Activated CD4-positive, alpha-beta T cell treated with anti-CD3 and anti-CD28 coated beads, Interleukin-2, Interleukin-6, amounts not matched to agents 100 ng/mL and 50 ng/mL, durations not matched to agents 16 hours and 8 hours (primary cell): ENCODE results near the gene NELFA.

Source experiments
- DNase-seq: peaks from one replicate; pipeline ENCODE4 v3.0.0-alpha.2; 2020

NELFA gene

DNA sequence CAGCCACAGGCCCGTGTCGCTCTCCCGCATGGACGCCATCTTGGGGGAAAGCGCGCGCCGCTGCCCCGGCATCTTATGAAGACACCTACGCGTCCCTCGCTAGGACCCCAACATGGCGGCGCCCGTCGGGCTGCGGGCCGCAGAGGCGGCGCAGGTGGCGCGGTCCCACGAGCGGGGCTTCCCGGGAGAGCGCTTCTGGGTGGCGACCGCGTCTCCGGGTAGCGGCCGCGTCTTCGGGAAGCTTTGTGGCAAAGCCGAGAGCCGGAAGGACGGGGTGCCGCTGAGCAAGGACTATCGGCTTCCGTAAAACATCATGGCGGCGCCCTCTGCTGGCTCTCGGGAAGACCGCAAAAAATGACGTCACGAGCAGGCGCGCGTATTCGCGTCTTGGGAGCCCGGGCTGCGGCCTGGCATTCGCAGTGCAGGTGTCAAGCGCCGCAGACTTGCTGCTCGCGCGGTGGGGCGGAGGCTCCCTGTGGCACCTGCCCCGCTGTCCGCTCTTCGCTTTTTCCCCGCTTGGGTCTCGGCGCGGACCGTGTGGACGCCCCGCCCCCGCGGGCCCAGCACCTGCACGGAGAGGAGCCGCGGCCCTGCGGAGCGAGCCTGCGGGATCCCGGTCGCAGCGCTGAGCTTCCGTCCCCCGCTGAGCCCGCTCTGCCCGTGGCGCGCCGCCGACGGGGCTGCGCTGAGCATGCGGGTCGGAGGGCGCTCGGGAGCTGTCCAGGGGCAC, at the start of gene NELFA:
Gene NELFA, minus strand, starts transcription at position 54 of the 730 bp plus-strand sequence. Its CDS starts 15 bp downstream, at position 39.
- peak; percentile 96 for DNase-seq

GRCh38 chr4:2057382-2058065, 48.8 kb upstream of the NELFA start:
- DNase-seq = no peak

DNA sequence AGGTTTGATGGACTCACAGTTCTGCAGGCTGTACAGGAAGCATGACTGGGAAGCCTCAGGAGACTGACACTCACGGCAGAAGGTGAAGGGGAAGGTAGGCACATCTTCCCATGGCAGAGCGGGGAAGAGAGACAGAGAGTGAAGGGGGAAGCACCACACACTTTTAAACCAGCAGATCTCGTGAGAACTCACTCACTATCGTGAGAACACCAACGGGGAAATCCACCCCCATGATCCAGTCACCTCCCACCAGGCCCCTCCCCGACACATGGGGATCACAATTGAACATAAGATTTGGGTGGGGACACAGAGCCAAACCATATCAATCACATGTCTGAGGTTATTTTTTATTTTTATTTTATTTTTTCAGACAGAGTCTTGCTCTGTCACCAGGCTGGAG, 45.4 kb upstream of the NELFA start:
- DNase-seq = no peak

- no peak for DNase-seq
These were observed 42.3 kb upstream of the NELFA start for GRCh38 chr4:2051086-2051485.

- no peak for DNase-seq
These were observed 41.0 kb upstream of the NELFA start for GRCh38 chr4:2049811-2050210.

- DNase-seq = no peak
These were observed 40.6 kb upstream of the NELFA start for GRCh38 chr4:2049381-2049780.

GRCh38 chr4:2048831-2049230, 40.1 kb upstream of the NELFA start:
- no peak for DNase-seq

- DNase-seq = no peak
These were observed 39.2 kb upstream of the NELFA start for GRCh38 chr4:2047781-2048581.

GRCh38 chr4:2047031-2047660, 38.4 kb upstream of the NELFA start:
- no peak for DNase-seq

DNA sequence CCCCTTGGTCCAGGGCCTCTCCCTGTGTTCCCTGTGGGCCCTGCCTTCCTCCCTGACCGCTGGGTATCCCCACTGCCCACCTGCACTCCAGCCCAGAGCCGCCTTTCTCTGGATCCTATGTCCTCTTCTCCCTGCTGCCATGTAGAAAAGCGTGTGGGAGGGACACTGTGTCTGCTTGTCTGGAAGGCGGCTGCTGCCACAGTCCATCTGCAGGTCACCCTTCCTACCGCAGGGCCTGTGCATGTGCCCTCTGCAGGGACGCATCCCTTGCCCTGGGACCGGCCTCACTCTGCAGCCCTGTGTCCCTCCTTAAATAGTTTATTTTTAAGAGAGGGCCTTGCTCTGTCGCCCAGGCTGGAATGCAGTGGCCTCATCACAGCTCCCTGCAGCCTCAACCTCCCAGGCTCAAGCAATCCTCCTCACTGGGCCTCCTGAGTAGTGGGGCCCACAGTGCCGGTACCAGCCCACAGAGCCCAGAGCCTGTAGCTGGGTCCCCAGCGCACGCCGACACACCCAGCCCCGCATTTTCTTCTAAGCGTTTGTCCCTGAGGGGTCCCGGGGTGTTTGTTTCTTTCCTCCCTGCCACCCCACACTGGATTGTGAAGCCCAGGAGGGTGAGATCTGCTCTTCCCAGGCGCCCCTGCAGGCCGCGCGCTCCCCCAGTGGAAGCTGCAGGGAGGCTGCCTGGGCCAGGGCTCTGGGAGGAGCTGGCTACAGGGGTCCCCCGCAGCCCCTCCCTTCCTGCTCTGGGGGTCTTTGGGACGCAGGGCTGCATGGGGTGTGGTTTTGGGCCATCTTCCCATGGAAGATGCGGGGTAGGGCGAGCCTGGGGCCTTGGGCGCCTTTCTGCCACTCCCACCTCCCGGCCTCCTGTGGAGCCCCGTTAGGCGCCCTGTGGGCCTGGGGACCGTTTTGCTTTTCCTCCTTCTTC, 37.5 kb upstream of the NELFA start:
- no peak for DNase-seq

DNA sequence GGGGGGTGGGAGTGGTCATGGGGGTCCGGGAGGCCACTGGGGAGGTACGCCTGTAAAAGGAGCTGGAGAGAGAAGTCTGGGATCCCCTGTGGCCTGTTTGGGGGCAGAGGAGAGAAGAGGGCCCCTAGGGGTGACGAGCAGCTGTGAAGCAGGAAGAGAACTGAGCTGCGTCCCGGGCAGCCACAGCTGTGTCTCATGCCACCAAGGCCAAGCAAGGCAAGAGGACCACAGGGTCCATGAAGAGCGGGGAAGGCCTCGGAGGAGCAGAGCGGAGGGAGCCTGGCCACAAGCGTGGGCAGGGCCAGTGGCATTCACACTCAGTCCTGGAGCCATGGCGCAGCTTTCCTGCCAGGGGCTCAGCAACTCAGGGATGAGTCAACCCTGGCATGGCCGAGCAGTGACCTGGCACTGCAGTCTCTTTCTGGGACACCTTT, 36.8 kb upstream of the NELFA start:
- no peak for DNase-seq

DNA sequence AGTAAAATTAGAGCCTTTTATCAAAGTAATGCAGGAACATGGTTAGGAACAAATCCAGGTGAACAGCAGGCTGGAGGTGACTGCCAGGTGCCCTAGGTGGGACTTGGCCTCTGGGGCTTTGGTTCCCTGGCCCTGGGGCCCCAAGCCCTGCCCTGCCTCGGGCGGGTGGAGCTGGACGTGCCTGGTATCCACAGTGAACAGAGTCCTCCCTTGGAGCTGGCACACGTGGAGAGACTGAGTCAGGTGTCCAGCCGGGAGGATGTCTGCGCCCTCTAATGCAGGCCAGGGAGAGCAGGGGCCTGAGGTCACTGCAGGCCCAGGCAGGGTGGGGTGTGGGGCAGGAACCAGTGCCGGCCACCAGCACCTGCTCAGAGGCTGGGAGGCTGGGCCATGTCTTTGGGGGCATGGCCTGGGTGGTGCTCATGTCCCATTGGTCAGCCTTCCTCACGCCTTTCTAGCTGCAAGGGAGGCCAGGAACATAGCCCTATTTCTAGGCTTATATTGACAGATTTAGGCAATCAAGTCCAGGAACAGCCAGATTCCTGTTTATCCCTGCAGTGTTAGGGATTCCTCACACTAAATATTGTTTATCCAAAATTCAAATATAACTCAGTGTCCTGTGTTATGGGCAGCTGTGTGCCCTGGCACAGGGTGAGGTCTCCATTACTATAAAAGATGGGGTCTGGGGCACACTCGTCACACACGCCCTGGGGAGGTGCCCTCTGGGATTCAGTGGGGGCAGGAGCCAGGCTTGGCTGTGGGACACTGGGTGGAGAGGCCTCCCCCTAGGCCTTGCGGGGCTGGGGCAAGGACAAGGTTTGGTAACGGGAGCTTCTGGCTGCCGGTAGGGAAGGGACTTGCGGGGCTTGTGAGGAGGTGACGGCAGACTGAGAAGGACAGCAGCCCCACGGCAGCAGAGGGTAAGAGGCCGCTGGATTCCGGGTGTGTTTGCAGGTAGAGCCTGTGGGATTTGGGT, 36.1 kb upstream of the NELFA start:
- DNase-seq = no peak

- DNase-seq = no peak
These were observed 35.3 kb upstream of the NELFA start for GRCh38 chr4:2044119-2044485.

- no peak for DNase-seq
These were observed 34.8 kb upstream of the NELFA start for GRCh38 chr4:2043396-2044118.

DNA sequence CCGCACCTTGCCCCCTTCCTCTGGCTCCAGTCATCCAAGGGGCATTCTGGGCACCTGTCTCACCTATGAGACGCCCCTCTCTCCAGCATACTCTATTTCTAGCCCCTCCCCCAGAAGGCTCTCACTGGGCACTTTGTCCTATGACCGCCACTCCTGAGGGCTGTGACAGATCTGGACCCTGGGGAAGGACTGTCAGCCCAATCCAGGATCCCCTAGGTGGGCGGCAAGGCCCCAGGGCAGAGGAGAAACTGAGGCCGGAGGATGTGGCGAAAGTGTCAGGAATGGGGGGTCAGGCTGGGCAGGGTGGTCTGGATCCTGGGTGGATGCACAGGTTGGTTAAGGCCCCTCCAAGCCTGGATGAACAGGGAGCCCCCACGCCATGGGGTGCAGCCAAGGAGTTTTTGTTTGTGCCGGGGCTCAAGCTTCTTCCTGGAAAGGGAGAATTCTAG, 34.2 kb upstream of the NELFA start:
- DNase-seq = no peak

- peak; percentile 32 for DNase-seq
These were observed 33.6 kb upstream of the NELFA start for GRCh38 chr4:2042204-2042946.

DNA sequence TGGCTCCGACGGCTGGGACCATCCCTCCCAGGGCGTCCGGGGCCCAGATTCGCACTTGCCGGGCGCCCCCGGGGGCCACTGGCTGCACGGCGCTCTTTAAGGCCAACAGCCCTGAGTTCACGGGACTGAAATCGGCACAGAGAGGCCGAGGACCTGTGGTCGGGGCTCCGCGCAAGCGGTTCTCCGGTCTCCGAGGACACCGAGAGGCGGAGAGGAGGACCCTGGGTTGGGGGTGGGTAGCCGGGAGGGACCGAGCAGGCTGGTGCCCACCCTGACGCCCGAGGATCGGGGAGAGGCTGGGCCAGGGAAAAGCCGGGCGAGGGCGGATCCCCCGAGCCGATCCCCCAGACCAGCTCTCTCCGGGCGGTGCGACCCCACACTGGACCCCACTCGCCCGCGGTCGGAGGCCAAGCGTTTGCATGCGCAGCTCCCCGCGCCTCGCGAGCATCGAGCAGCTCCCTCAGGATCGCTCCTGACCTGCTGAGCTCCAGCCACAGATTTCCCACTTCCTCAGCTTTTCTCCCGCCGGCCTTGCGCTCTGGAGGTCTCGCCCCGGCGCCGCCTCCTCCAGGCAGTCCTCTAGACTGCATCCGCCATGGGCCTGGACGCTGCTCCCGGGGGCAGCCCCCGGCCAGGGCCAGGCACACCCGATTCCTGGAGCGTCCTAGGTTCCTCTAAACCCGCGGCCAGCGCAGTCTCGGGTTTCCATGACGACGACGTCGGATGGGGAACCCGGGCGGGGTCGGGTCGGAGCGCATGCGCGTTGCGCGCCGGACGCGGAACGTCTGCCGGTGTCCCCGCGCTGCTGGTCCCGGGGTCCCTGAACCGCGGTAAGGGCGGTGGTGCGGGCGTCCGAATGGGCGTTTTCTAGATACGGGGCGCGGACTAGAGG, 32.7 kb upstream of the NELFA start:
- peak; percentile 94 for DNase-seq
